T-helper 2 cell (primary cell): Measurements from ENCODE around the gene SLC16A9.
"Not testable (repeated sequence)": the region's sequence is repeated elsewhere in the genome, so short reads cannot be mapped to it uniquely, and the experiment has no call there.

Source experiments
- DNase-seq, 5 experiments: peaks; one replicate each; pipeline versions ENCODE4 v3.0.0 to v3.0.0-alpha.2; 2012 to 2022

The SLC16A9 gene

DNA sequence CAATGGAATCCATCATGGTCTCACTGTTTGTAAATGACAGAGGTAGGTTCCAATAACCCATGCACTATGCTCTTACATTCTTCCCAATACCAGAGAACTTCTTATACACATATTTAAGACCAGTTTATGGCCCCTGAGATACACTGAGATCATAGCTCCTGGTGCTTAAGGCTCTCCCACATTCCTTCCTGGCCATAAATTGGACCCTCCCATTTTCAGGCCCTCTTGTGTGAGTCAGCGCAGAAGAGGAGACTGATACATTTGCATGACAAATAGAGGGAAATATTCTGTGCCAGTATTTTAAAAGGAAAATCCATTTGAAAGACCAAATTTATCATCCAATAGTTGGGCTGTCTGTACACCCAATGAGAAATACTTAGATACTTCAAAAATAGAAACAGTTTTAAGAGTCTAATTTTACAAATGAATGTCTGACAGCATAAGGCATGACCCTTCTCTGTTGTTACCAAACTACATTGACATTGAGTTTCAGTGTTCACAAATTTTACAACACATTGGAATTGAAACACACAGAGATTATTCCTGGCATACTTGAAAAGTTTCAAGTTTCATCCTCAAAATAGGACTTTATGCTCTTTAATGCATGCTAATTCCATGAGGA is 35.3 kb downstream of the SLC16A9 start:
- no peak for DNase-seq

- DNase-seq = no peak
Observed at GRCh38 chr10:59672150-59672875, 37.3 kb downstream of the SLC16A9 start.

GRCh38 chr10:59670269-59670668 is 39.4 kb downstream of the SLC16A9 start:
- no peak for DNase-seq

DNA sequence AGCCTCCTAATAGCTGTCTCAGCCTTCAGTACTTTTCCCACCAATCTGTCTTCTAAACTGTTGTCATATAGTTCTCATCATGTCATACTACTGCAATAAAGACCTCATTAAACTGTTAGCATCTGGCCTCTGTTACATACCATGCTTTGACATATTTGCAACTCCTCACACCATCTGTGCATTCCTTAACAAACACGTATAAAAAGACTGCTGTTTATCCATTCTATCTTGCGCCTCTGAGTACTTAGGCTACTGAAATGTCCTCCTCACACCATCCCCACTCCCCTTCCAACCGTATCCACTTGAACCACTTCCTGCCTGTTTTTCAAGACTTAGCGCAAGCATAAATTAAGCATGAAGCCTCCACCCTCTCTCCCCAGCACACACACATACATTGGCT is 41.6 kb downstream of the SLC16A9 start:
- DNase-seq = no peak

GRCh38 chr10:59666310-59666709 is 43.3 kb downstream of the SLC16A9 start:
- DNase-seq = no peak

- not testable (repeated sequence) for DNase-seq
Observed at GRCh38 chr10:59663213-59663612, 46.4 kb downstream of the SLC16A9 start.

DNA sequence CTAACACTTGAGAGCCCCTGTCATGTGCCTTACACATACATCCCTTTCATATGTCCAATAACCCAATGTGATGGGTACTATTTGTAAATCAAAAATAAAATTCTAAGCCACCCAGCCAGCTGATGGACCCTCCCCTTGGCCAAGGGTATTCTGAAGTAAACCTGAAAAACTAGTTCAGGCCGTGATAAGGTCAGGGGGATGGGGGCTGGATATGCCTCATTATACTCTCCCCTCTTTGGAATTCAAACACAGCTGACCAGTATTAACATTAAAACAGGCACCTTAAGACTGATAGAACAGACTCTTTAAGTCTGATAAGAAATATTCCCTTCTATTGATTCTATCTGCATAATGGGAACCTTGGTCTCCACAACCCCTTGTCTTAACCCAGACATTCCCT is 51.9 kb downstream of the SLC16A9 start:
- DNase-seq = no peak

- DNase-seq = no peak
Observed at GRCh38 chr10:59655309-59655708, 54.3 kb downstream of the SLC16A9 start.

GRCh38 chr10:59654007-59654406 is 55.6 kb downstream of the SLC16A9 start:
- DNase-seq = peak in 1 of 5 experiments; percentile 78

- DNase-seq = no peak
Observed at GRCh38 chr10:59651902-59652301, 57.7 kb downstream of the SLC16A9 start.

DNA sequence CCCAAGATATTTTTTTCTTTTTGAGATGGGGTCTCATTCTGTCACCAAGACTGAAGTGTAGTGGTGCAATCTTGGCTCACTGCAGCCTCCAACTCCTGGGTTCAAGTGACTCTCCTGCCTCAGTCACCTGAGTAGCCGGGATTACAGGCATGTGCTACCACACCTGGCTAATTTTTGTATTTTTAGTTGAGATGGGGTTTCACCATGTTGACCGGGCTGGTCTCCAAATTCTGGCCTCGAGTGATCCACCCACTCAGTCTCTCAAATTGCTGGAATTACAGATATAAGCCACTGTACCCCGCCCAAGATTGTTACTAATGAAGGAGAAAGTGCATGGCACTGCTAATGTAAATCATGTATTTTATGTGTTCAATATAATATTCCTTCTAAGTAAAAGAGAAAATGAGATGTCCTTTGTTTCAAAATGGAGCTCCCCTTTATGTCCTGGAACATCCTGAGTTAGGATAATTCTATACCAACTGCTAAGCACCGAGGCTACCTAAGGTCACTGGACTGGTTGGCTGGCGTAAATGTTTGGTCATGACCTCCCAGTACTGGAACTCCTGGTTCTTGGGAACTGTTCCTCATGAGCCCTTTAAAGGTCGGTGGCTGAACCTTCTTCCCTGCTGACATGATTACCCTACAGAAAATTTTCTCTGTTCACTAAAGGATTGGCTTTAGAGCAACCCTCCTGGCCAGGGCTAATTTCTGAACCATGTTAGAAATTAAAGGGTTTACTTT is 59.9 kb downstream of the SLC16A9 start:
- no peak for DNase-seq

DNA sequence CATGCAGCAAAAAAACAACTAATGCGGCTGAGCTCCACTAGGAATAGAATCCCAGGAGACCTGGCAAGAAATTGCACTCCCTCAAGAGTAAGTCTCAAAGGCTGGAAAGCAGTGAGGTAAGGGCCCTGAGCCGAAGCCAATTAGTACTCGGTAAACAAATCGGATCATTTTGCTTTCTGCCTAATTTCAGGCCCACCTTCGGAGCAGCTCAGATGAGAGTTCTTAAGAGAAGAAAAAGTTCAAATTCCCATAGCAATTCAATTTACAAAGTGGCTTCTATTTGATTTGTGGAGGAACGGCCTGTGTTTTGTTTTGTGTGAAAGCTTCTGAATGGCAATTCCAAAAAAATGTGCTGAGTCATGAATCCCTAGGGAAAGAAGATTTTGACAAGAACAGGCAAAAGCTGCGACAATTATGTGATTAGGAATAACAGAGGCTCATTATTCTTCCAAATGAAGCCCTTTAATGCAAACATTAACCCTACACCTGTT is 60.9 kb downstream of the SLC16A9 start:
- DNase-seq = no peak

- no peak for DNase-seq
Observed at GRCh38 chr10:59644841-59645240, 64.8 kb downstream of the SLC16A9 start.

DNA sequence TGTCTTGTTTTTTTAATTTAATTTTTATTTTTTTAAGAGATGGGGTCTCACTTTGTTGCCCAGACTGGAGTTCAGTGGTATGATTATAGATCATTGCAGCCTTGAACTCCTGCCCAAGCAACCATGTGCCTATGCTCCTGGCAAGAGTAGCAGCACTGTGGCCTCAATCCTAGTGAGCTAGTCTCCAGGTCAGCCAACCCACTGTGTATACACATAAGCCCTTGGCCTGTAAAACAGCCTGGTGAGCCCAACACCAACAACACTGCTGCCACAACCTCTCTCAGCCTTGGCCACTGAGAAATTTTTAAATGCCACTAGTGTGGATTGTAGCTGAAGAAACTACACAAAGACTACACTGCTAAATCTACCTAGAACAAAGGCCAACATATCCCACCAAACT is 68.0 kb downstream of the SLC16A9 start:
- DNase-seq = not testable (repeated sequence)

DNA sequence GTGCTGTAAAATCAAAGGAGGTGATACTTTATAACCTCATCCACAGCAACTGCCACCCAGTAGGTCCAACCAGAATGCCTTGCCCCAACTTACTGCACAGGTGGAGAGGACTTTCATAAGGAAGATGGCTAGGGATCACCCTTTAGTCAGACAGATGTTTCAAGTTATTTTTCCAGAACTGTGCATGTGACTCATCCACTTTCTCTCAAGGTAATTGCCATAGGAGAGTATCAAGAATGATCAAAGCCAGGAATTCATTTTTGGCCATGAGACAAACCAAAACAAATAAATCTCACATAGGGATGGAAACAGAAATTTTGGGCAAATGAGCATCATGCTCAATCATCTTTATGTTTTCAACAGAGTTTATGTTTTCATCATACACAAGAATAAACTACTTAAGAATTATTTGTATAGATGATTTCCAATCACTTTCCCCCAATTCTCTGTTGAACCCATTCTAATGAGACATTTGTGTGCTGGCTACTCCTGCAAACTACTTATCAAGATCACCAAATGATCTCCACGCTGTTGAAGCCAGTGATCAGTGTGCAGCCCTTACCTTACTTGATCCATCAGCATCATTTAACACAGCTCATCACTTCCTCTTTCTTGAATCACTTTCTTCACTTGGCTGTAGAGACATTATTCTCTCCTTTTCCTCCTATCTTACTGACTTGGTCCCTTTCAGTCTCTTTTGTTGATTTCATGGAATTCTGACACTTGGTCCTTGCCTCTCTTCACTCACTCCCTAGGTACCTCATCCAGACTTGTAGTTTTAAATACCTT is 74.0 kb downstream of the SLC16A9 start:
- no peak for DNase-seq

GRCh38 chr10:59634102-59634501 is 75.5 kb downstream of the SLC16A9 start:
- no peak for DNase-seq

DNA sequence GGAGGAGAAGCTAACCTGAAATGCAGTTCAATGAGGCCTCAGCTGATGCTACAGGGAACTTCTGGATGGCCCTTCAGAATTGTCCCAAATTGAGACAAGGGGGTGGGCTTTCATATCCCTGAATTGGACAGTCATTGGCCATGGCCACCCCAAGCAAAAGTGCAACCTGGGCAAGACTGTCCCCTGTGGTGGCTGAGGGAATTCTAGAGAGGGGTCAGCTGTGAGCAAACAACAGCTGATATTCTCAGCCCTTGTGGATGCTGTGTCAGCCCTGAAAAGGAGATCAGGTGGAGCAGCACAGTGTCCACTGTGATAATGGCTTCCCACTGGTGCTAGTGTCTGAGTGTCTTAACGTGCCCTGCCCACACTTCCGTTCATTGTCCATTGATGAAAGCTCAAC is 76.6 kb downstream of the SLC16A9 start:
- no peak for DNase-seq

DNA sequence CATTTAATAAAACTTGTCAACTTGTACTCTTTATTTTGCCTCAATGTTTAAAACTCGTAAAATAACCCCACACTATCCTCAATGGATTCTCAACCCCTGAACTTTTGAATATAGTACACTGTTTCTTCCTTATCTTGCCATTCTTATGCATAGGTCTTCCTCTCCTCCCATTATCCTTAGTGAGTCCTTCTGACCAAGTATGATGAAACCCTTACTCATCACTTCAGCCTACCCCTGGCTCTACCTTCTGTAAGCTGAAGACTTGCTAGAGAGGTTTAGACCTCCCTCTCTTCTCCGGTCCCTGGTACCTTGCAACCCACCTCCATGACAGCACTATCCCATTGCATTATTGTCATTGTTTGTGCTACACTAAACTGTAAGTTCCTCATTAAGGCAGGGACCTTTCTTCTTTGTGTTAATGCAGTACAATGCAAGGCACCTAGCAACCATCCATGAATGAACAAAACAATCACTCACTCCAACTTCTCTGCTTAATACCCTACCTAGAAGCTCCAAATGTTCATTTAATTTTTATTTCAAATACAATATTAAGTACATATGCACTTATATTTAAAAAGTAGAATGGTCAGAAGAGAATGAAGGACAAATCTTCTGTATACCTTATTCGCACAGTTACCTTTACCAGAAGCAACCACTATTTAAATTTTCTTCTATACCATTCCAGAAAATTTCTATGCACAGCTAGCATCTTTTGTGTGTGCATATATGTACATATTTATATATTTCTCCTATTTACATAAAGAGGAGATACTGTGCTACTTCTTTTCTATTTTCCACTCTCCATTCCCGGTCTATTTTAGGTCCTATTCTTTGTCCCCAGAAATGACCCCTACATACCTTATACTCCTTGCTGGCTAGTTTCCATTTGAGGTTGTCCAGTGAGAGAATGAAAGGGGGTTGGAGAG is 77.5 kb downstream of the SLC16A9 start:
- DNase-seq = no peak

GRCh38 chr10:59631237-59631636 is 78.4 kb downstream of the SLC16A9 start:
- no peak for DNase-seq

DNA sequence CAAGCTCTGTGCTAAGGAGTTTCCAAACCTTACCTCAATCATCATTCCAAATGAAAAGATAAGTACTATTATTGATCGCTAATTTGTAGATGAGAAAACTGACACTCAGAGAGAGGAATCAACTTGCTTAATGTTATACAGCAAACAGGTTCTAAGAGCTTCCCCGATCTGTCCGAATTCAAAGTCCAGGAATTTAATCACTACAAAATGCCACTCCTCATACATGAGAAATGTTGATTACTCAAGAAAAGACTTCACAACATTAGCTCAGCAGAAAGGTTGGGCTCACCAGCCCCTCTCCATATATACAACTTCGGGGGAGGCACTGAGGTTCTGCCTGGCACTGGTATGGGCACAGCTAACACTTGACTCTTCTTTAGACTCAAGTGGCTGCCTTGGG is 80.7 kb downstream of the SLC16A9 start:
- no peak for DNase-seq

- DNase-seq = no peak
Observed at GRCh38 chr10:59628456-59628855, 81.2 kb downstream of the SLC16A9 start.
